ENCODE data around the gene MESP2.

Gene MESP2

GRCh38 chr15:89765694-89766093, 10.4 kb upstream of the MESP2 start:
- Mint-ChIP-seq H3K27me3 (ENCODE audit: low read depth, poor library complexity) (peaks cover 57% of the 10 kb centered on the region), H3K4me3 (no peak overlapping the region), H3K36me3 (ENCODE audit: low read depth) (no peaks in the 10 kb centered on the region)

GRCh38 chr15:89766357-89767311, 9.5 kb upstream of the MESP2 start:
- no peaks in the 10 kb centered on the region for H3K4me1 Mint-ChIP-seq
- no peak for DNase-seq
- H3K27ac Mint-ChIP-seq: no peak overlapping the region
- H3K27me3 Mint-ChIP-seq (ENCODE audit: low read depth, poor library complexity): peaks cover 61% of the 10 kb centered on the region
- no peaks in the 10 kb centered on the region for H3K36me3 Mint-ChIP-seq (ENCODE audit: low read depth)
- TF ChIP-seq CTCF (IDR thresholded peaks at IDR 0.05): no peak
- H3K4me3 Mint-ChIP-seq: no peak overlapping the region
- H3K9me3 Mint-ChIP-seq: peaks cover 5% of the 10 kb centered on the region

More at GRCh38 chr15:89765694-89766093, 10.4 kb upstream of the MESP2 start:
- no peak for DNase-seq
- Mint-ChIP-seq H3K4me1 (peaks cover 5% of the 10 kb centered on the region), H3K9me3 (peaks cover 5% of the 10 kb centered on the region), H3K27ac (no peak overlapping the region)
- TF ChIP-seq CTCF (IDR thresholded peaks at IDR 0.05): no peak

DNA sequence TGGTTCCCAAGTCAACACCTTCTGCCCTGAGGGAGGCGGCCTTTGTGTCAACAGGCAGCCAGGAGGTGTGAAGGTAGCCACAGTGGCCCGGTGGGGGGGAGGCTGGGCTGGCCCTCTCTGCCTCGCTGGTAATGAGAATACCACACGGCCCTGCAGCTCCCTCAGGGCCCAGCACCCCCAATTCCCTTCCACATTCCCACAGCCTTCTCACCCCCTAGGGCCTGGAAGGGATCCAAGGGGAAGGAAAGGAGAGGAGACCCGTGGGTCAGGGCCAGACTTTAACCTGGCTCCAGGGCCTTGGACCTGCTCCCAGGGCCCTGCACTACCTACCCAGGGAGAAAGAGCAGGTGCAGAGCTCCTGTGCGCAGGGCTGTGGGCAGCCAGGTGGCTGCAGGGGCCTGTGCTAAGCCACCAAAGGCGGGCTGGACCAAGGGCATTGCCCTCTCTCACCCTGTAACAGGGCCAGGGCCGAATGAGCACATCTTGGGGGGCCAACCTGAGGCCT, 8.7 kb upstream of the MESP2 start:
- no peak overlapping the region for H3K4me3 Mint-ChIP-seq
- DNase-seq: no peak
- peaks cover 5% of the 10 kb centered on the region for H3K9me3 Mint-ChIP-seq
- H3K27me3 Mint-ChIP-seq (ENCODE audit: low read depth, poor library complexity): peaks cover 63% of the 10 kb centered on the region
- no peak overlapping the region for H3K27ac Mint-ChIP-seq
- no peaks in the 10 kb centered on the region for H3K4me1 Mint-ChIP-seq
- H3K36me3 Mint-ChIP-seq (ENCODE audit: low read depth): no peaks in the 10 kb centered on the region
- no peak for TF ChIP-seq CTCF (IDR thresholded peaks at IDR 0.05)

- Mint-ChIP-seq H3K27ac (no peak overlapping the region), H3K27me3 (ENCODE audit: low read depth, poor library complexity) (peaks cover 67% of the 10 kb centered on the region), H3K36me3 (ENCODE audit: low read depth) (no peaks in the 10 kb centered on the region), H3K9me3 (peaks cover 5% of the 10 kb centered on the region), H3K4me3 (no peak overlapping the region), H3K4me1 (no peaks in the 10 kb centered on the region)
- DNase-seq: no peak
- no peak for TF ChIP-seq CTCF (IDR thresholded peaks at IDR 0.05)
These were observed 8.0 kb upstream of the MESP2 start for GRCh38 chr15:89768071-89768500.

DNA sequence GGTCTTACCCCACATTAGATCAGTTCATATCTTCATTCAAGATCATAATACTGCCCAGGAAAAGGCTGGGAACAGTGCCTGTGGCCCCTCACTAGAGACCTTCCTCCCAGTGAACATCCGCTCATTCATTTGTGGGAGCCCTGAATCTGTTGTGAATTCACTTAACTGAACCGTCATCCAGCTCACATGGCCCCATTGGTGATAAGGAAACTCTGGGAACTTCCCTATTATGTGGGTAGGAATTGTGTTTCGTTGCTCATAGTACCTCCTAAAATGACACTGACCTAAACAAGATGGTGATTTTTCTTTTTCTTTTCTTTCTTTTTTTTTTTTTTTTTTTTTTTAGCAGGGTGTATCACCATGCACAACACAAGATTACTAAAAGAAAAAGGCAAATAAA, 6.8 kb upstream of the MESP2 start:
- Mint-ChIP-seq H3K4me3 (no peak overlapping the region), H3K27ac (no peak overlapping the region), H3K27me3 (ENCODE audit: low read depth, poor library complexity) (peaks cover 69% of the 10 kb centered on the region), H3K36me3 (ENCODE audit: low read depth) (no peaks in the 10 kb centered on the region), H3K9me3 (no peaks in the 10 kb centered on the region), H3K4me1 (no peaks in the 10 kb centered on the region)
- no peak for TF ChIP-seq CTCF (IDR thresholded peaks at IDR 0.05)
- DNase-seq: no peak

Data from nephron progenitor cell (in vitro differentiated cells).